GM18520 (cell line): Measurements from ENCODE around the gene TM9SF4.
"Not testable (repeated sequence)": the region's sequence is repeated elsewhere in the genome, so short reads cannot be mapped to it uniquely, and the experiment has no call there.

Source experiments
- ATAC-seq: cut with Tn5 transposase; IDR thresholded peaks from one replicate; pipeline ENCODE4 v1.9.1; 2021; ENCODE audit not compliant: unreplicated experiment

The TM9SF4 gene

DNA sequence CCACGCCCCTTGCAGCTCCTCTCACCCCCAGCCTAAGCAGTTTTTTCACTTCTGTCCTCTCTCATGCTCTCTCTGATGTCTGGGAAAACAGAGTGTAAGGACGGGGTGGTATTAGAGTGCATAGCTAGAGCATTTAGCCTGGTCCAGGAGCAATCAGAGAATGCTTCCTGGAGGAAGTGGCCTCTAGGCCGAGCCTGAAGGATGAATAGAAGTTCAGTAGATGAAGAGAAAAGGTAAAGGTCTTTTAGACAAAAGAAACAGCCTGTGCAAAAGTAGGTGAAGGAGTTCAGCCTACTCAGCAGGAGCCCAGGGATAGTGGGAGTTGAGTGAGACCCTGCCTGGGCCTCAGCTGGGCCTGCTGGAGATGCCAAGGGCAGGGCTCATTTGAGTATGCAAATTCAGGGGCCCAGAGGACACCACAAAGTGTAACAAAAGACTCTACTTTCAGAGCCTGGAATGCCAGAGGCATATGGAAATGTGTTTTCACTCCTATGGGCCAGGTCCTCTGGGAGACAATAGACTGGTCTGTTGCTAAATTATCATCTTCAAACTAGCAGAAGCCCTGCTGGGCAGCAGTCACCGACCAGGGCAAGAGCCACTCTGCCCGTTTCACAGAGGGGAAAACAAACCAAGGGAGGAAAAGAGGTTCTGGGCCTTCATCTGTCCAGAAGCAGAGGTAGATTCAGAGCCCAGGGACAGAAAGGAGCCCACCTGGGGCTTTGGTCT, 19.7 kb upstream of the TM9SF4 start:
- no peak for ATAC-seq

DNA sequence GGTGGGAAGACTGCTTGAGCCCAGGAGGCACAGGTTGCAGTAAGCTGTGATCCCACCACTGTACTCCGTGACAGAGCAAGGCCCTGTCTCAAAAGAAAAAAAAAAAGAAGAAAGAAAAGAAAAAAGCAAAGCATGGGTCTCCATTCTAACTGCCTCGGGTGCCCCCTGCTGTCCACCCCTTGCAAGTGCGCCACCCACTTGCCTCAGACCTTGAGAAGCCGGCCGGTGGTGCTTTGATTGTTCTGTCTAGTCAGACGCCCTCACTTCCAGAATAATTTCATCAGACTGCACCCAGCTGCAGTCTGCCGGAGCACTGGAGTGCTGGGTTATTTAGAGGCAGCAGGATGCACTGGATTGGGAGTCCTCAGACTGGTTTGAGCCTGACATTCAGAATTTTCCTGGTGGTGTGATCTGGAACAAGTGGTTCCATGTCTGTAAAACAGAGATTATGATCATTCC, 17.6 kb upstream of the TM9SF4 start:
- no peak for ATAC-seq

DNA sequence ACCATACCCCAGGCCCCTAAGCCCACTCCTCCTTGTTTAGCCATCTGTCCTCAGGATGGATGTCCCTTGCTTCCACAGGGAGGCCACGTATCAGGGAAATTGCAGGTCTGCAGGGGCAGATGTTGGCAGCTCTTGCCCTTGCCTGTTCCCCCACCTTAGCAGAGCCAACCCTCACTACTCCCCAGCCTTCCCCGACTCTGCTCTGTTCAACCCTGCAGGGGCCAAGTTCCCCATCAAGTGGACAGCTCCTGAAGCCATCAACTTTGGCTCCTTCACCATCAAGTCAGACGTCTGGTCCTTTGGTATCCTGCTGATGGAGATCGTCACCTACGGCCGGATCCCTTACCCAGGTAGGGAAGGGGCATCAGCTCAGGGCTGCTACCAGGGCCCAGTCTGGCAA, 10.7 kb upstream of the TM9SF4 start:
- ATAC-seq, result no peak

DNA sequence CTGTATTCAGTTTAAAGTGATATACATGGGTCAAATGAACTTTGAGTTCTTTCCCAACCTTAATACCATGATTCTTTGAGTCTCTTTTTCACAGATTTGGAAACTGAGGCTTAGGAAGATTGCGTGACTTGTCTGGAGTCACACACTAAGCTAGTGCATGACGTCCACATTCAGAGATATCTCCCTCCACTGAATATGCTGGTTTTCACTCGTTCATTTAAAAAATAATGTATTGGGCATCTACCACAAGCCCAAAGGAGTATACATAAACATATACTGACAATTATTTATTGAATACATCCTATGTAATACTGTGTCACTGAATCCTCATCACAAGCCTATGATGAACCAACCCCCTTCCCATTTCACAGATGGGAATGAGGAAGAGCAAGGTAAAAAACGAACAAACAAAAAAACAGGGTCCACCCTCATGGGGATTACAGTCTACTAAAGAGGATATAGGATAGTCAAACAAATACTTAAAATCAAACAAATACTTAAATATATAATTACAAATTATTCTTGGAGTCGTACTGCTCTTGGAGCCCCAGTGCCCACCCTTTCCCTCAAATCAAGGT, 611 bp upstream of the TM9SF4 start:
- no peak for ATAC-seq

DNA sequence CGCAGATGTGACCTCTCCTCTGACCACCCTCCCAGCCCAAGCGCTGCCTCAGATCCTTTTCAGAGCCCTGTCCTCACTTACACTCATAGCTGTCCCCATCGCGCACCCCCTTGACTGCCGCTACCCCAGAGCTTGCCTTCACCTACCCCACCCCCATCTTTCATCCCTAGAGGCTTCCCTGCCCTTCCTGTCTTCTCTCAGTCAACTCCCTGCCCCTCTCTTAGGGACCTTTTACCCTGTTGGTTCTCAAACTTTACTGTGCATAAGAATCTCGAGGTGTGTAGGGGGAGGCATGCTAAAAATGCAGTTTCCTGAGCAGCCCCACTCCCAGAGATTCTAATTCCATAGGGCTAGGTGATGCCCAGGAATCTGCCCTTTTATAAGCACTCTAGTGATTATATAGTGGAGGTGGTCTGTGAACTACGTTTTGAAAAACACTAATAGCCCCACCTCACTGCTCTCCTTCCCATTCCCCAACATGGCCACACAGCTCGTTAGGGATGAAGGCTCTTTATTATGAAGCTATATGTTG, 725 bp downstream of the TM9SF4 start:
- ATAC-seq, result no peak

DNA sequence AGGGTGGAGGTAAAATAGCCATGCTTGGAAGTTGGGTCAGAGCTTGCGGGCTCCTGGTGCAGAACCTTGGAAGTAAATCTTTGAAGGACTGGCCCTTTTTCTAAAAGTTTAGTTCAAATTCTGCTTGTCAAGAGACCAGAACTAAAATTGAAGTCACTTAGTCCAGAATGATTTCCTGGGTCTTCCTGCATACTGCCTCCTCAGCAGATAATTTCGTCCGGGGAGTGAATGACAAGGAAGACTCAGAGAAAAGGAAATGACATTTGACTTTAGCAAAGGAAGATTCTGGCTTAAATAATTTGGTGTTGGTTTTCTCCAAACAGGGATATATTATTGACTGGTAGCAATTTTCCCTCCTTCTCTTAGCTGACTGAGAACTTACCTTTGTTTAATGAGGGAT, 1.2 kb downstream of the TM9SF4 start:
- ATAC-seq, result no peak

DNA sequence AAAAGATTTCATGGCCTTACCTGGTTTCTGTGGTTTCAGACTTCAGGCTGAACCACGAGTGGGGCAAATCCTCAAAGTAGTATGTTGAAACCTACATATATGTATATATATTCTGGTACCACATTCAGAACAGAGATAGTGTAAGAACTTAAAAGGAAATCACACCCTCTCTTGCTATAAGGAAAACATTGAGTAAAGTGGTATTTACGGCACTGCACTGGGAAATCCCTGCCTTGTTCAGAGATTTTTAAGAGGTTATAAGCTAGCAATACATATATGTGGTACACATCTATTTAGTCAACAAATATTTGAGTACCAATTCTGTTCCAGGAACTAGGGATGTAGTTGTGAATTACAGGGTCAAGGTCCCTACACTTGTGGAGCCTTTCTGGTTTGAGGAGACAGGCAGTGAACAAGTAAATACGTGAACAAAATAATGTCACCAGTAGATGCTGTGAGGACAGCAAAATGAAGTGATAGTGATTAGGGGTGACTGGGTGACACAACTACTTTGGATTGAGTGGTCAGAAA, 1.7 kb downstream of the TM9SF4 start:
- ATAC-seq, result no peak

DNA sequence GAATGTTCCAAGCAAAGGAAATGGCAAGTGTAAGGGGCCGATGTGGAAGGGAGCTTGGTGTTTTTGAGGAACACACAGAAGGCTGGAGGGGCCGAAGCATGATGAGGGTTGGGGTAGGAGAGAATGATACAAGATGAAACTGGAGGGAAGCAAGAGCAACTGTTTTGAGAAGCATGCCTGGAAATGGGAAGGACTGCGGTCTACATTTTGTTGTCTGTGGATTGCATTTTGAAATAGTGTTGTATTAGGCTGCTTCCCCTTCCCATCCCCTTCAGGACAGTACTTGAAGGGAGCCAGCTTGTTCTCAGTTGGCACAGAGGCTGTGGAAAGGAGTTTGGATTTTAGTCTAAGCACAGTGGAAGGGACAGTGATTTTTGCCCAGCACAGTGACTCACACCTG, 2.2 kb downstream of the TM9SF4 start:
- ATAC-seq, result no peak

DNA sequence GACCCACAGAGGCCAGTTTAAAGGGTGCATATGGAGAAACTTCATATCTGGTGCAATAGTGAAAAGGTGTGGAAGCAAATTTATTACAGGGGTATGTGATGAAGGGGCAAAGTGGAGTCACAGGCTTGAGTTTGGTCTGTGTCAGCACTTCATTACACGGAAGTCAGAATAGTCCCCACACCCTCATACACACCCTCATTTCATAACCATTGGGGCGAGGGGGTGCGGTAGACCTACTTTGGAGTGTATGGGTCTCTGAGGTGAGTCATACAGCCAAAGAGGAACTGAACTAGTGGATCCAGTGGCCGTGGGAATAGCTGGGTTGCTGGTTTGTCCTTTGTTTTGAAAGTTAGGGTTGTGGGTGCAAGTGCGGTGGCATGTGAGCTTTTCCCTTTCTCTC, 3.3 kb downstream of the TM9SF4 start:
- no peak for ATAC-seq

DNA sequence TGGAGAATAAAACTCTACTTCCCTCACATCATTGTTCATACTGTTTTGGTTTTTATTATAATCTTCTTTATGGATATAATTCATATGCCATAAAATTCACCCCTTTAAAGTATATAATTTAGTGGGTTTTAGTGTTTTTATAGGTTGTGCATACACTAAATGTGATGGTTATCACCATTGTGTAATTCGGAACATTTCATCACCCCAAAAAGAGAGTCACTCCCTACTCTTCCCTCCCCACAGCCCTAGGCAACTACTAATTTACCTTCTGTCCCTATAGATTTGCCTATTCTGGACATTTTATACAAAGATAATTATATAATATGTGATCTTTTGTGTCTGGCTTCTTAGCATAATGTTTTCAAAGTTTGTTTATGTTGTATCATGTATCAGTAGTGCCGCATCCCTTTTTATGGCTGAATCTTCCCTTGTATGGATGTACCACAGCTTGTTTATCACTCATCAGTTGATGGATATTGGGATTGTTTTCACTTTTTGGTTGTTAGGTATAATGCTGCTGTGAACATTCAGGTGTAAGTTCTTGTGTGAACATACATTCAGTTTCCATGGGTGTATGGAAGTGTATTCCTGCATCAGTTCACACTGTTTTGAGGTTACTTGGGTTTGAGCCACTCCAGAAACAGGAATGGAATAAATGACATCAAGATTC, 4.2 kb downstream of the TM9SF4 start:
- no peak for ATAC-seq

DNA sequence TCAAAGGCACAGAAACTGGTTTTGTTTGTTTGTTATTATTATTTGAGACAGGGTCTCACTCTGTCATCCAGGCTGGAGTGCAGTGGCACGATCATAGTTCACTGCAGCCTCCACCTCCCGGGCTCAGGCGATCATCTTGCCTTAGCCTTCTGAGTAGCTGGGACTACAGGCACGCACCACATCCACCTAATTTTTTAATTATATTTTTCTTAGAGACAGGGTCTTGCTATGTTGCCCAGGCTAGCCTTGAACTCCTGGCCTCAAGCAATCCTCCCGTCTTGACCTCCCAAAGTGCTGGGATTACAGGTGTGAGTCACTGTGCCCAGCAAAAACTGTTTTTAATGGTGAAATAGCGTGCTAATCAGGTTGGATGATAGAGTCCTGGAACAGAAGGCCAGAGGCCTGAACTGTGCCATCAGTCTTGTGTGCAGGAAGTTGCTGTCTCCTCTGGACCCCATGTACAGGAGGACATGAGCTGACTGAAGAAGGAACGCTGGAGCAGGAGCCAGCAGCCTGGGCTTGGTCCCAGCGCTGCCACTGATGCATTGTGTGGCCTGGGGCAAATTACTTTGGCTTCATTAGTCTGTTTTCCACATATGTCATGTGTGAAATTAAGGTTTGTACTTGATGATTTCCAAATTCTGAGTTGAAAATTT, 4.9 kb downstream of the TM9SF4 start:
- ATAC-seq, result no peak

DNA sequence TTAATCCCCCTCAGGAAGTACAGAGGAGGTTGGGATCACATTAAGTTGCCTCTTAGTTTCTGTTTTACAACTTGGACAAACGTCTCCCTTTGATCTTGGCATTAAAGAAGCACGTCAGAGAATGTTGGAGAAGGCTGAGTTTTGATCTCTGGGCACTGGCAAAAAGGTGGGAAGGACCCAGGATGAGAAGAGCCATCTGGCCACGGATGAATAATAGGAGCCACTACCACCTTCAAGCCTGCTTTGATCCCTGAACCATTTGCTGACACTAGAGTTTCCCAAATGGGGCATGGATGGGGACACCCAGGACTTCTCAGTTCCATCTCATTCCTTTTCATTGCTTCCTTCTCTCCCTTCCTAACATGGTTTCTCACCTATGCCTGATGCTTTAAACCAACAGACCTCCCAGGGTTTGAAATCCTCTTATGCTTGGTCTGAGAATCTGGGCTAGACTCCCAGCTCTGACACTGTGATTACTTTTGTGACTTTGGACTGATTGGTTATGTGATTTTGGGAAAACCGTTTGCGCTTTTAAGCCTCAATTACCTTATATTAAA, 5.8 kb downstream of the TM9SF4 start:
- no peak for ATAC-seq

DNA sequence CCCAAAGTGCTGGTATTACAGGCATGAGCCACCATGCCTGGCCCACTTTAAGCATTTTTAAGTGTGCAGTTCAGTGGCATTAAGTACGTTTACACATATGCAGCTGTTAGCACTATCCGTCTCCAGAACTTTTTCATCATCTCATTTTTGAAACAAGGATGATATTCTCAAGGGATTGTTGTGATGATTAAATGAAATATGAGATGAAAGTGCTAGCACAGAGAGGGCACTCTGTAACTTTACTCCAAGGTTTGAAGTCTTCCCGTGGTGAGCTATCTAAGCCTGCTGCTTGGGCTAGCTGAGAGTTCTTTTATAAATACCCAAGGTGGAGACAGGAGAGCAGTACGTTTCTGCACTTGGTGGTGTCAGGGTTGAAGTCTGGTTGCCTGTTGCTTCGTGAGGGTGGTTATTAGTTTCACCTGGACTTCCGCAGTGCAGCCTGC, 6.6 kb downstream of the TM9SF4 start:
- no peak for ATAC-seq

DNA sequence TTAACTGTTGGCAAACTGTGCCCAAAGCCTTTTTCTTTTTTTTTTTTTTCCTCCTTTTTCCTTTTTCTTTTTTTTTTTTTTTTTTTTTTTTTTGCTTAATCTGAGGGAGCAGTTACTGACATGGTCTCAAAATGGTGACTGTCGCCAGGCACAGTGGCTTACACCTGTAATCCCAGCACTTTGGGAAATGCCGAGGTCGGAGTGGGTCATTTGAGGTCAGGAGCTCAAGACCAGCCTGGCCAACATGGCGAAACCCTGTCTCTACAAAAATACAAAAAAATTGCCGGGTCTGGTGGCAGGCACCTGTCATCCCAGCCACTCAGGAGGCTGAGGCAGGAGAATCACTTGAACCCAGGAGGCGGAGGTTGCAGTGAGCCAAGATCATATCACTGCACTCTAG, 7.3 kb downstream of the TM9SF4 start:
- not testable (repeated sequence) for ATAC-seq

DNA sequence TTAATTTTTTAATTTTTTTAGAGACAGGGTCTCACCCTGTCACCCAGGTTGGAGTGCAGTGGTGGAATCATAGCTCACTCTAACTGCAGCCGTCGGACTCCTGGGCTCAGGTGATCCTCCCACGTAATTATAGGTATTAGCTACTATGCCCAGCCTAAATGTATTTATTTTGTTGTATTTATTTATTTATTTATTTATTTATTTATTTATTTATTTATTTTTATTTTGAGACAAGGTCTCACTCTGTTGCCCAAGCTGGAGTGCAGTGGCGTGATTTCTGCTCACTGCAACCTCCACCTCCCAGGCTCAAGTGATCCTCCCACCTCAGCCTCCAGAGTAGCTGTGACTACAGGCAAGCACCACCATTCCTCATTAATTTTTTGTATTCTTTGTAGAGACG, 8.9 kb downstream of the TM9SF4 start:
- not testable (repeated sequence) for ATAC-seq

DNA sequence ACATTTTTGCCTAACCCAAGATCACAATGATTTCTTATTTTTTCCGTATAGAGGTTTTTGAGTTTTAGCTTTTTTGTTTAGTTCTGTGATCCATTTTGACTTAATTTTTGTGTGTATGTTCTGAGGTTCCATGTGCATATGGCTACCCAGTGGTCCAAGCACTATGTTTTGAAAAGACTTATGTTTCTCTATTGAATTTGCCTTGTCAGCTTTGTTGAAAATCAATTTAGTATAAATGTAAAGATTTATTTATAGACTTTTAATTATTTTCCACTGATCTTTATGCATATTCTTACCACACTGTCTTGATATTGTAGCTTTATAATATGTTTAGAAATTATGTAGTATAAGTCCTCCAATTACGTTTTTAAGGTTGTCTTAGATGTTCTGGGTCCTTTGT, 10.2 kb downstream of the TM9SF4 start:
- no peak for ATAC-seq

DNA sequence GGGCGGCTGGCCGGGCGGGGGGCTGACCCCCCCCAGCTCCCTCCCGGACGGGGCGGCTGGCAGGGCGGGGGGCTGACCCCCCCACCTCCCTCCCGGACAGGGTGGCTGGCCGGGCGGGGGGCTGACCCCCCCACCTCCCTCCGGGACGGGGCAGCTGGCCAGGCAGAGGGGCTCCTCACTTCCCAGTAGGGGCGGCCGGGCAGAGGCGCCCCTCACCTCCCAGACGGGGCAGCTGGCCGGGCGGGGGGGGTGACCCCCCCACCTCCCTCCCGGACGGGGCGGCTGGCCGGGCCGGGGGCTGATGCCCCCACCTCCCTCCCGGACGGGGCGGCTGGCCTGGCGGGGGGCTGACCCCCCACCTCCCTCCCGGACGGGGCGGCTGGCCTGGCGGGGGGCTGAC, 12.4 kb downstream of the TM9SF4 start:
- ATAC-seq, result not testable (repeated sequence)

DNA sequence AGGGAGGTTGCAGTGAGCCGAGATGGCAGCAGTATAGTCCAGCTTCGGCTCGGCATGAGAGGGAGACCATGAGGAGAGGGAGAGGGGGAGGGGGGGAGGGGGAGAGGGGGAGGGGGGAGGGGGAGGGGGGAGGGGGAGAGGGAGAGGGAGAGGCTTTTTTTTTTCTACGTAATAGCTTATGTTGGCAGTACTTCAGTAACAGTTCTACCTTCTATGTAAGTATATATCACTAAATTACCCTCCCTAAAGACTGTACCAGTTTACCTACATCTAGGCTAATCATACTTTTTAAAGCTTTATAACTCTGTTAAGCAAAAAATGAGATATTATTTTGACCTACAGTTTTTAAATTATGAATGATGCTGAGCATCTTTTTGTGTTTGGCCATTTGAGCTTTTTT, 13.6 kb downstream of the TM9SF4 start:
- ATAC-seq, result no peak

DNA sequence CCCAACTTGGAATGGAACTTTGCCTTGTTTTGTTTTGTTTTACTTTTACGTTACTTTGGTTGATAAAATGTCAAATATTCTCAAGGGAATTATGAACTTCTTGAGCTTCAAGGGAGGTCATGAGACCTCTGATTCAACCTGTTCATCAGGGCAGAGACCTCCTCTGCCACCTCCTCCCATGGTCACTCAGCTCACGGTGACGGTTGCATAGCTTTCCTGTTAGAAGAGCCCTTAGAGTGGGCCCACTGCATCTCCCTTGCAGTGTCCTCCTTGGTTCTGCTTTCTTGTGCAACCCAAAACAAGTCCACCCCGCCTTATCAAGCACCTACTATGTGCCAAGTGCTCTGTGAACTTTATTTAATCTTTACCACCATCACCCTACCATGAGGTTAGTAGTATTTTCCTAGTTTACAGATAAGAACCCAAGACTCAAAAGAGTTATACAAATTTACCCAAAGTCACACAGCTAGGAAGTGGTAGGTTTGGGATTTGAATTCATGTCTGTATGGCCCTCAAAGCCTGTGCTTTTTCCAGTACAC, 15.5 kb downstream of the TM9SF4 start:
- no peak for ATAC-seq

DNA sequence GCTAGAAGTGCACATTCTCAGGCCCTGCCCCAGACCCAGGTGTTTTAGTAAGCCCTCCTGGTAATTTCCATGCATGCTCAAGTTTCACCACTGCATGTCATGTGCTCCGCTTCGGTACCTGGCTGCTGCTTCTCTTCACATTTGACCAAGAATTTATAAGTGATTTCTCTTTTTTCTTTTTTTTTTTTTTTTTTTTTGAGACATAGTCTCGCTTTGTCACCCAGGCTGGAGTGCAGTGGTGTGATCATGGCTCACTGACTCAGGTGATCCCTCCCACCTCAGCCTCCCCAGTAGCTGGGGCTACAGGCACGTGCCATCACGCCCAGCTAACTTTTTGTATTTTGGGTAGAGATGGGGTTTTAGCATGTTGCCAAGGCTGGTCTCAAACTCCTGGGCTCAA, 16.0 kb downstream of the TM9SF4 start:
- no peak for ATAC-seq

DNA sequence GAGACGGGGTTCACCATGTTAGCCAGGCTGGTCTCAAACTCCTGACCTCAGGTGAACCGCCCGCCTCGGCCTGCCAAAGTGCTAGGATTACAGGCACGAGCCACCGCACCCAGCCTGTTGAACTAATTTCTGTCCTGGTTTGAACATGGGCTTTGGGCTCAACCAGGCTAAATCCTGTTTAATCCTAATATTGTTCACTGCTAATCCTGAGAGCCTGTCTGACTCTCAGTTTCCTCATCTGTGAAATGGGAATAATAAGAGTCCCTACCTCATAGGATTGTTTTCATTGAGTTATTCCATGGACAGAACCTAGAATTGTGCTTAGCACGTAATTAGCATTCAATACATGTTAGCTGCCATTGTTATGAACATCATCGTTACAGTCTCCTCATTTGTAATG, 17.4 kb downstream of the TM9SF4 start:
- no peak for ATAC-seq
